B cell (primary cell): Measurements from ENCODE around the gene MAD2L2. TPM values are rescaled to one million over a fixed set of nuclear protein-coding genes. Genes with fewer than 3 reads are reported as not detected.

ENCODE experiments used
- ATAC-seq: fragments of 200-7000 bp; cut with Tn5 transposase; one replicate; pipeline ENCODE4 v1.10.0; 2021; ENCODE audit warnings: low read depth, mild to moderate bottlenecking, moderate number of reproducible peaks, moderate library complexity
- CTCF ChIA-PET: fragments of 350-600 bp; sonication (Branson Sonifier 250); formaldehyde crosslinking; loops from one replicate; lab custom pipeline; 2021; ENCODE audit warnings: antibody characterized with exemption, inconsistent platforms; lab: Charles Lee
- POLR2A ChIA-PET: fragments of 350-600 bp; sonication (Branson Sonifier 250); formaldehyde crosslinking; loops from one replicate; lab custom pipeline; 2021; ENCODE audit warnings: antibody characterized with exemption; lab: Charles Lee
- DNase-seq: peaks from one replicate; pipeline ENCODE4 v3.0.0; 2013
- H2AFZ ChIP-seq: 2 replicates; pipeline ENCODE4 v1.6.1; 2012; ENCODE audit warnings: mild to moderate bottlenecking, low read depth, low read length; ENCODE audit not compliant: insufficient read depth, poor library complexity, severe bottlenecking
- H3K27ac ChIP-seq, 2 donors: 1 replicate in 1 of 2; 2 replicates in 1 of 2; pipeline ENCODE4 v1.5.1; 2012 to 2013; ENCODE audit warnings: low read length in 2 of 2, mild to moderate bottlenecking in 2 of 2, moderate library complexity in 1 of 2
- H3K27me3 ChIP-seq, 4 experiments: fragments of 200-600 bp in 1 of 4; sonication (generic) in 1 of 4; replicated peaks in 1 of 4; 1 replicate in 2 of 4; 2 replicates in 2 of 4; pipeline versions ENCODE4 v1.6.1 to v1.7.0; 2013 to 2016; ENCODE audit warnings: low read length in 3 of 4, mild to moderate bottlenecking in 2 of 4, mixed read lengths in 1 of 4, moderate library complexity in 1 of 4; ENCODE audit not compliant: insufficient read depth in 4 of 4, control insufficient read depth in 3 of 4; ENCODE audit errors: control extremely low read depth in 1 of 4
- H3K36me3 ChIP-seq, 2 experiments: replicated peaks in 1 of 2; 1 replicate in 1 of 2; 2 replicates in 1 of 2; pipeline versions ENCODE4 v1.6.1 to v1.7.1; 2013; ENCODE audit warnings: low read length in 1 of 2; ENCODE audit not compliant: insufficient read depth in 2 of 2, control insufficient read depth in 1 of 2; ENCODE audit errors: control extremely low read depth in 1 of 2, extremely low read depth in 1 of 2
- H3K4me1 ChIP-seq, 2 donors: fragments of 200-600 bp in 1 of 2; sonication (generic) in 1 of 2; 1 replicate in 1 of 2; 2 replicates in 1 of 2; pipeline versions ENCODE4 v1.5.1 to v1.6.1; 2013 to 2017; ENCODE audit warnings: low read length in 2 of 2; ENCODE audit not compliant: control insufficient read depth in 2 of 2, insufficient read depth in 2 of 2
- H3K4me2 ChIP-seq: replicated peaks from 2 replicates; pipeline ENCODE3; 2012; ENCODE audit warnings: mild to moderate bottlenecking, low read depth, low read length; ENCODE audit not compliant: poor library complexity, severe bottlenecking
- H3K4me3 ChIP-seq, 5 experiments: fragments of 200-600 bp in 1 of 5; sonication (generic) in 1 of 5; 1 replicate in 3 of 5; 2 replicates in 2 of 5; pipeline versions ENCODE4 v1.5.1 to v1.7.0; 2011 to 2016; ENCODE audit warnings: low read length in 4 of 5, mild to moderate bottlenecking in 4 of 5, low read depth in 2 of 5, control low read depth in 1 of 5, moderate library complexity in 1 of 5; ENCODE audit not compliant: insufficient read depth in 1 of 5; ENCODE audit errors: control extremely low read depth in 1 of 5, extremely low read depth in 1 of 5
- H3K79me2 ChIP-seq: fragments of 200-600 bp; sonication (generic); one replicate; pipeline ENCODE4 v1.6.0; 2016; ENCODE audit warnings: low read length; ENCODE audit not compliant: control insufficient read depth, insufficient read depth
- H3K9ac ChIP-seq: fragments of 200-600 bp; sonication (generic); 2 replicates; pipeline ENCODE4 v1.6.1; 2017; ENCODE audit warnings: mild to moderate bottlenecking, low read length, moderate library complexity
- H3K9me3 ChIP-seq, 3 donors: one replicate each; pipeline versions ENCODE4 v1.6.1 to v1.7.1; 2013; ENCODE audit warnings: low read length in 2 of 3; ENCODE audit not compliant: control insufficient read depth in 2 of 3, insufficient read depth in 1 of 3; ENCODE audit errors: control extremely low read depth in 1 of 3
- H4K20me1 ChIP-seq: 2 replicates; pipeline ENCODE4 v1.6.0; 2012; ENCODE audit warnings: mild to moderate bottlenecking, low read length; ENCODE audit not compliant: insufficient read depth, control insufficient read depth, poor library complexity, severe bottlenecking
- H3K27ac Mint-ChIP-seq: one replicate; pipeline ENCODE4 v1.8.0; 2021; ENCODE audit warnings: mixed read lengths
- H3K27me3 Mint-ChIP-seq: one replicate; pipeline ENCODE4 v1.8.0; 2021; ENCODE audit warnings: mixed read lengths
- H3K4me1 Mint-ChIP-seq: one replicate; pipeline ENCODE4 v1.8.0; 2021; ENCODE audit warnings: mixed read lengths
- H3K4me3 Mint-ChIP-seq: one replicate; pipeline ENCODE4 v1.8.0; 2021; ENCODE audit warnings: mixed read lengths
- H3K9me3 Mint-ChIP-seq: one replicate; pipeline ENCODE4 v1.8.0; 2022; ENCODE audit warnings: mixed read lengths; ENCODE audit not compliant: insufficient read depth
- CTCF ChIP-seq: fragments of 200-600 bp; IDR thresholded peaks from one replicate; pipeline ENCODE4 v1.8.0; 2022; ENCODE audit warnings: antibody characterized with exemption, mild to moderate bottlenecking
- EZH2 ChIP-seq: IDR thresholded peaks from 2 replicates; pipeline ENCODE4 v1.6.1; 2012; ENCODE audit warnings: borderline replicate concordance, low read depth, mild to moderate bottlenecking, moderate library complexity, low read length; ENCODE audit not compliant: insufficient read depth, poor library complexity, severe bottlenecking
- WGBS: methylation state at CpG from one replicate; pipeline ENCODE4 v1.1.5; 2013; ENCODE audit warnings: missing lambda C conversion rate; ENCODE audit not compliant: insufficient coverage; 5-methylcytosine and 5-hydroxymethylcytosine counted together
- intact Hi-C: fragments of 100-400 bp; cut with micrococcal nuclease; formaldehyde crosslinking; loops from one replicate; pipeline ENCODE4 v1.10.0; 2022
- polyA plus RNA-seq: library from polyadenylated mRNA; depleted of rRNA; stranded (reverse); fragments of >200 nt; gene quantifications from 2 replicates; pipeline ENCODE4 v1.2.3, GENCODE V29; 2012
- total RNA-seq, 2 donors: library from RNA; stranded (reverse); fragments of 120-200 nt in 1 of 2; gene quantifications; 1 replicate in 1 of 2; 2 replicates in 1 of 2; pipeline versions ENCODE4 v1.2.3 to v1.2.4, GENCODE V29; 2013 to 2022

MAD2L2 gene
- total and polyA plus RNA-seq, 2 donors (not counting 1 experiment from before 2014, with no cell fraction given) = 29.0 to 42.2 TPM

DNA sequence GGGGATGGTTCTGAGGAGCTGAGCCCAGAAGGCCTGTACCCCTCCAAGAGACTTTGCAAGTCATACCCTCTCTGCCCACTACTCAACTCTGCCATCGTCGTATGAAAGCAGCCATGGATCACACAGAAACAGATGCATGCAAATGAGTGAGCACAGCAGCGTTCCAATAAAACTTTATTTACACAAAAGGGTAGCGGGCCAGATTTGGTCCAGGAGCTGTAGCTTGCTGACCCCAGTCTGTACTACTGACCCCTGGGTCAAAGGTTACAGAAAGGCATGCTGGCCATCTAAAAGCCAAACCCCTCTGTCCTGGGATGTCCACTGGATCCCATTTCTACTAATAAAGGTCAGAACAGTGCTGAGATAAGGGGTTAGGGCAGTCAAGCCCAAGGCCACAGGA, 46.2 kb upstream of the MAD2L2 start:
- ATAC-seq (no peak), DNase-seq (no peak)
- Histone ChIP-seq H3K4me1 (peaks cover 36 to 45% of the 10 kb centered on the region in 2 donors), H3K27ac (no peak overlapping the region), H4K20me1 (no peaks in the 10 kb centered on the region), H3K27me3 (no peaks in the 10 kb centered on the region), H3K4me3 (no peak overlapping the region), H3K79me2 (no peaks in the 10 kb centered on the region), H3K4me2 (no peak overlapping the region), H3K9me3 (peaks cover 0 to 2% (median 0%) of the 10 kb centered on the region in 3 donors), H3K36me3 (no peaks in the 10 kb centered on the region), H2AFZ (no peak overlapping the region), H3K9ac (no peak overlapping the region)
- intact Hi-C loops = no loop called here
- no peaks in the 10 kb centered on the region for H3K27me3 Mint-ChIP-seq
- peaks cover 36% of the 10 kb centered on the region for H3K4me1 Mint-ChIP-seq
- no peak overlapping the region for H3K27ac Mint-ChIP-seq
- no peaks in the 10 kb centered on the region for H3K9me3 Mint-ChIP-seq
- ChIA-PET POLR2A (no interaction called here), CTCF (interaction anchor here (2.1 to 9.9 kb wide), 2 partner anchors 17 to 77 kb away, joined by 5 to 231 read pairs; partner anchors contain the start of genes FBXO2 and FBXO44)
- TF ChIP-seq EZH2 (no peak), CTCF (no peak)
- no peak overlapping the region for H3K4me3 Mint-ChIP-seq
- WGBS = 89% methylated on average over 4 of the region's 4 CpGs

DNA sequence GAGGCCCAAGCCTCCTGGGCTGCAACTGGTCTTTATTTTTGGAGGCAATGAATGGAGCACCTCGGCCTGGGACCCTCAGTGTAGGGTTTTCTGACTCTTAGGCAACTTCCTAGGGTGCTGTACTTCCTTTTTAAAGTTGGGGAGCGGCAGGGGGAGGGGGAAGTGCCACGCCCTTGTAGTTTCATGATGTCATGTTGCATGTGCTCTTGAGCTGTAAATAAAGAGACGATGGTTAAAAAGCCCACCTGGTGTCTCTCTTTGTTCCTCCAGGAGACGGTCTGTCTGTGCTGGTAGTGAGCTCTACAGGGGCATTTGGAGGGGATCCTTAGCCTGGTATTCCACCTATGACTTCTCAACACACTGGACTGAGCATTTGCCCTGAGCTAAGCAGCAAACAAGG, 44.7 kb upstream of the MAD2L2 start:
- 41% methylated on average over 5 of the region's 5 CpGs for WGBS
- Mint-ChIP-seq H3K27ac (no peak overlapping the region), H3K4me1 (peaks cover 24% of the 10 kb centered on the region), H3K27me3 (no peaks in the 10 kb centered on the region), H3K4me3 (no peak overlapping the region), H3K9me3 (no peaks in the 10 kb centered on the region)
- intact Hi-C loops = no loop called here
- Histone ChIP-seq H3K9ac (no peak overlapping the region), H3K27me3 (no peaks in the 10 kb centered on the region), H3K4me1 (peaks cover 23 to 30% of the 10 kb centered on the region in 2 donors), H3K27ac (no peak overlapping the region), H3K4me3 (no peak overlapping the region), H3K9me3 (peaks cover 0 to 2% (median 0%) of the 10 kb centered on the region in 3 donors), H2AFZ (peak overlapping the region; percentile 9), H4K20me1 (no peaks in the 10 kb centered on the region), H3K36me3 (no peaks in the 10 kb centered on the region), H3K79me2 (no peaks in the 10 kb centered on the region), H3K4me2 (no peak overlapping the region)
- ChIA-PET POLR2A (no interaction called here), CTCF (interaction anchor here (1.6 to 9.9 kb wide), 5 partner anchors 8 to 76 kb away, joined by 3 to 231 read pairs (median 5); partner anchors contain the start of genes AGTRAP, FBXO2, FBXO44 and FBXO6)
- TF ChIP-seq CTCF (no peak), EZH2 (no peak)
- ATAC-seq (no peak), DNase-seq (peak; percentile 35)
